ENCODE data around the gene UQCC2.

- no peak for TF ChIP-seq SIN3A (IDR thresholded peaks at IDR 0.05; ENCODE audit: borderline replicate concordance, insufficient read depth, low read length)
- TF ChIP-seq TAF1 (IDR thresholded peaks at IDR 0.05; ENCODE audit: borderline replicate concordance, insufficient read depth, low read length), result no peak
- TF ChIP-seq POLR2AphosphoS5 (IDR thresholded peaks at IDR 0.05; ENCODE audit: low read depth, low read length), result no peak
Observed at GRCh38 chr6:33663727-33664449, 47.6 kb downstream of the UQCC2 start.
